ENCODE measurements around the gene IL13. TPM values are rescaled to one million over a fixed set of nuclear protein-coding genes. Genes with fewer than 3 reads are reported as not detected.

The IL13 gene
- total and polyA plus RNA-seq, 10 of the 15 experiments (the other 5 are each of a cell fraction or from before 2014, with no cell fraction given) = 0.06 to 0.40 (median 0.11) TPM; not detected in 6

DNA sequence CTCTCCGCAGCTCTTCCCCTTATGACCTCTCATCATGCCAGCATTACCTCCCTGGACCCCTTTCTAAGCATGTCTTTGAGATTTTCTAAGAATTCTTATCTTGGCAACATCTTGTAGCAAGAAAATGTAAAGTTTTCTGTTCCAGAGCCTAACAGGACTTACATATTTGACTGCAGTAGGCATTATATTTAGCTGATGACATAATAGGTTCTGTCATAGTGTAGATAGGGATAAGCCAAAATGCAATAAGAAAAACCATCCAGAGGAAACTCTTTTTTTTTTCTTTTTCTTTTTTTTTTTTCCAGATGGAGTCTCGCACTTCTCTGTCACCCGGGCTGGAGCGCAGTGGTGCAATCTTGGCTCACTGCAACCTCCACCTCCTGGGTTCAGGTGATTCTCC is 20.7 kb upstream of the IL13 start:
- intact Hi-C loops (cut with micrococcal nuclease; ENCODE audit: unreplicated experiment) = loop anchor here (5.0 kb wide), 1 partner anchor 110 kb away; no protein-coding TSS in a partner anchor
- Histone ChIP-seq H3K27ac (ENCODE audit: control insufficient read depth, insufficient read depth) (no peak overlapping the region), H3K4me1 (ENCODE audit: control insufficient read depth, insufficient read depth, low read length) (peaks cover 59% of the 10 kb centered on the region), H4K20me1 (ENCODE audit: control insufficient read depth, insufficient read depth) (no peaks in the 10 kb centered on the region), H3K79me2 (ENCODE audit: control insufficient read depth, insufficient read depth, low read length) (no peaks in the 10 kb centered on the region), H3K9ac (ENCODE audit: control insufficient read depth, insufficient read depth, low read length) (no peak overlapping the region), H3K9me3 (replicated peaks; ENCODE audit: control insufficient read depth, insufficient read depth, low read length) (no peaks in the 10 kb centered on the region), H2AFZ (ENCODE audit: control insufficient read depth, low read depth, low read length) (no peak overlapping the region), H3K36me3 (ENCODE audit: control insufficient read depth in 2 of 2, insufficient read depth in 2 of 2, low read length in 1 of 2) (peaks cover 14 to 32% of the 10 kb centered on the region in 2 experiments), H3K27me3 (replicated peaks in 1 of 2; ENCODE audit: control insufficient read depth in 2 of 2, insufficient read depth in 2 of 2, low read length in 1 of 2) (no peaks in the 10 kb centered on the region), H3K4me3 (no peak overlapping the region), H3K4me2 (ENCODE audit: control insufficient read depth, insufficient read depth) (no peak overlapping the region)
- in situ Hi-C loops (cut with MboI) = no loop called here
- ATAC-seq (no peak), FAIRE-seq (no peak), DNase-seq (ENCODE audit: low read depth, low spot score) (no peak)
- TF ChIP-seq HDGF (IDR thresholded peaks at IDR 0.05) (no peak), ZNF274 (IDR thresholded peaks at IDR 0.05; ENCODE audit: insufficient read depth, insufficient read length) (no peak), FOXM1 (IDR thresholded peaks at IDR 0.05; ENCODE audit: low read depth, low read length) (no peak), POLR2AphosphoS2 (IDR thresholded peaks at IDR 0.05; ENCODE audit: low read depth, low read length) (no peak), YBX1 (IDR thresholded peaks at IDR 0.05) (no peak), RFX5 (IDR thresholded peaks at IDR 0.05; ENCODE audit: low read depth, low read length) (no peak), POLR2A (IDR thresholded peaks at IDR 0.05; ENCODE audit: low read depth, low read length) (no peak)
- TF ChIP-seq, protein P1, sequence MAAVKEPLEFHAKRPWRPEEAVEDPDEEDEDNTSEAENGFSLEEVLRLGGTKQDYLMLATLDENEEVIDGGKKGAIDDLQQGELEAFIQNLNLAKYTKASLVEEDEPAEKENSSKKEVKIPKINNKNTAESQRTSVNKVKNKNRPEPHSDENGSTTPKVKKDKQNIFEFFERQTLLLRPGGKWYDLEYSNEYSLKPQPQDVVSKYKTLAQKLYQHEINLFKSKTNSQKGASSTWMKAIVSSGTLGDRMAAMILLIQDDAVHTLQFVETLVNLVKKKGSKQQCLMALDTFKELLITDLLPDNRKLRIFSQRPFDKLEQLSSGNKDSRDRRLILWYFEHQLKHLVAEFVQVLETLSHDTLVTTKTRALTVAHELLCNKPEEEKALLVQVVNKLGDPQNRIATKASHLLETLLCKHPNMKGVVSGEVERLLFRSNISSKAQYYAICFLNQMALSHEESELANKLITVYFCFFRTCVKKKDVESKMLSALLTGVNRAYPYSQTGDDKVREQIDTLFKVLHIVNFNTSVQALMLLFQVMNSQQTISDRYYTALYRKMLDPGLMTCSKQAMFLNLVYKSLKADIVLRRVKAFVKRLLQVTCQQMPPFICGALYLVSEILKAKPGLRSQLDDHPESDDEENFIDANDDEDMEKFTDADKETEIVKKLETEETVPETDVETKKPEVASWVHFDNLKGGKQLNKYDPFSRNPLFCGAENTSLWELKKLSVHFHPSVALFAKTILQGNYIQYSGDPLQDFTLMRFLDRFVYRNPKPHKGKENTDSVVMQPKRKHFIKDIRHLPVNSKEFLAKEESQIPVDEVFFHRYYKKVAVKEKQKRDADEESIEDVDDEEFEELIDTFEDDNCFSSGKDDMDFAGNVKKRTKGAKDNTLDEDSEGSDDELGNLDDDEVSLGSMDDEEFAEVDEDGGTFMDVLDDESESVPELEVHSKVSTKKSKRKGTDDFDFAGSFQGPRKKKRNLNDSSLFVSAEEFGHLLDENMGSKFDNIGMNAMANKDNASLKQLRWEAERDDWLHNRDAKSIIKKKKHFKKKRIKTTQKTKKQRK (IDR thresholded peaks at IDR 0.05; ENCODE audit: low read depth, low read length) = no peak
- TF ChIP-seq, protein P2, sequence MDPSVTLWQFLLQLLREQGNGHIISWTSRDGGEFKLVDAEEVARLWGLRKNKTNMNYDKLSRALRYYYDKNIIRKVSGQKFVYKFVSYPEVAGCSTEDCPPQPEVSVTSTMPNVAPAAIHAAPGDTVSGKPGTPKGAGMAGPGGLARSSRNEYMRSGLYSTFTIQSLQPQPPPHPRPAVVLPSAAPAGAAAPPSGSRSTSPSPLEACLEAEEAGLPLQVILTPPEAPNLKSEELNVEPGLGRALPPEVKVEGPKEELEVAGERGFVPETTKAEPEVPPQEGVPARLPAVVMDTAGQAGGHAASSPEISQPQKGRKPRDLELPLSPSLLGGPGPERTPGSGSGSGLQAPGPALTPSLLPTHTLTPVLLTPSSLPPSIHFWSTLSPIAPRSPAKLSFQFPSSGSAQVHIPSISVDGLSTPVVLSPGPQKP (IDR thresholded peaks at IDR 0.05; ENCODE audit: low read depth, low read length) = no peak
- no TSS peak for BruUV-seq (replicated peaks)
- ChIA-PET CTCF (interaction anchor here (1.6 kb wide), 1 partner anchor 110 kb away, joined by 6 read pairs; the partner anchor contains the start of gene CCNI2), POLR2A (interaction anchor here (0.6 kb wide), 1 partner anchor 147 kb away, joined by 3 read pairs; no protein-coding TSS in a partner anchor), SMC1A (ENCODE audit: uncharacterized antibody, unreplicated experiment) (interaction anchor here (0.6 to 7.8 kb wide), 6 partner anchors 6 to 534 kb away, joined by 3 to 119 read pairs (median 26); partner anchors contain the start of gene IL13), RAD21 (ENCODE audit: unreplicated experiment) (interaction anchor here (1.5 to 1.8 kb wide), 2 partner anchors 26 to 38 kb away, joined by 4 to 5 read pairs; no protein-coding TSS in a partner anchor)
- 94% methylated on average over 3 of the region's 4 CpGs for whole genome bisulfite sequencing (ENCODE audit: insufficient coverage, insufficient replicate concordance, low lambda C conversion rate, missing lambda C conversion rate)

Data from GM12878 (cell line).